ENCODE results near the gene COL27A1.

DNA sequence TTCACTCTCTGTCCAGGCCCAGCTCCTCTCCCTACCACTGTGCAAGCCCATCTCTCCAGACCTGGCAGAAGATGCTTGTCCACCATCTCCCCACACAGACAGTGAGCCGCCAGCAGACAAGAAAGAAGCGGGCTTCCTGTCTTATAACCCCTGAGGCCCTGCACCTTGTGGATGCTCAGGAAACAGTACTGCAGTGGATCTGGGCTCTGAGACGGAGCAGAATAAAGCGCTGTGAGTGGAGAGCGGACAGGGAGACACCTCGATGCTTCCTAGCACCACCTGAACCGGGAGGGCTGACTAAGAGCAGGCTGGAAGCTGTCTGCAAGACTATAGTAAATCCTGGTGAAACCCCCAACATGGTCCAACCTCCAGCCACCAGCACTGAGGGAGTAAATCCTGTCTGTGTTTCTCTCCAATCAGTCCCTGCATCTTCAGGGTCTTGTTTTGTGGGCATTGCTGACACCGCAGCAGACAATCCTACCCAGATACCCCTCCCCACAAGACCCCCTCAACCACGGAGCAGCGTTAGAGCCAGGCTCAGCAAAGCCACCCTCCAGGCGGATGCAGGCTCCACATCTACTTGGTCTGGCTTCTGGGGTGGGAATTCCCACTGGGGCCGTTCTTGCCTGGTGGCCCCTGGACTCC is 193.0 kb downstream of the COL27A1 start:
- TF ChIP-seq CTCF (IDR thresholded peaks at IDR 0.05), result no peak
- TF ChIP-seq EZH2 (IDR thresholded peaks at IDR 0.05; ENCODE audit: borderline replicate concordance, insufficient read depth, low read depth, low read length, poor library complexity, severe bottlenecking), result no peak
